Adrenal gland (tissue), 12 donors: Measurements from ENCODE around the gene MEGF11. TPM values are rescaled to one million over a fixed set of nuclear protein-coding genes. Genes with fewer than 3 reads are reported as not detected.

Experiments used
- DNase-seq, 7 donors: peaks; one replicate each; pipeline ENCODE4 v3.0.0-alpha.2; 2019 to 2020
- H3K27ac ChIP-seq, 5 donors: fragments of 200-600 bp; sonication (generic) in 4 of 5; 1 replicate in 3 of 5; 2 replicates in 2 of 5; pipeline versions ENCODE4 v1.5.1 to v1.8.0; 2016 to 2020; ENCODE audit warnings: mild to moderate bottlenecking in 1 of 5
- H3K27me3 ChIP-seq: fragments of 200-600 bp; 2 replicates; pipeline ENCODE4 v1.8.0; 2021
- H3K36me3 ChIP-seq, 2 donors: fragments of 200-600 bp; replicated peaks in 1 of 2; 1 replicate in 1 of 2; 2 replicates in 1 of 2; pipeline versions ENCODE4 v1.5.1 to v1.8.0; 2018 to 2022
- H3K4me1 ChIP-seq, 2 donors: fragments of 200-600 bp; replicated peaks in 1 of 2; 1 replicate in 1 of 2; 2 replicates in 1 of 2; pipeline versions ENCODE4 v1.5.1 to v1.8.0; 2018 to 2021
- H3K4me3 ChIP-seq, 4 donors: fragments of 200-600 bp; sonication (generic) in 3 of 4; one replicate each; pipeline ENCODE4 v1.5.1; 2016 to 2018
- H3K9me3 ChIP-seq, 3 donors: fragments of 200-600 bp; sonication (generic) in 1 of 3; replicated peaks in 1 of 3; 1 replicate in 2 of 3; 2 replicates in 1 of 3; pipeline versions ENCODE4 v1.5.1 to v1.8.0; 2016 to 2021
- POLR2A ChIP-seq, 2 donors: fragments of 450-650 bp; IDR thresholded peaks; one replicate each; pipeline ENCODE4 v1.6.1; 2017; ENCODE audit warnings: antibody characterized with exemption in 2 of 2, mild to moderate bottlenecking in 2 of 2, moderate library complexity in 1 of 2
- WGBS, 4 donors: extraction: QIAGEN DNeasy Blood & Tissue Kit in 2 of 4; methylation state at CpG; one replicate each; pipeline versions ENCODE4 v1.1.5 to v1.1.7; 2013 to 2017; 5-methylcytosine and 5-hydroxymethylcytosine counted together
- intact Hi-C, 2 donors: fragments of 100-400 bp; cut with DNase I; formaldehyde crosslinking; loops; one replicate each; pipeline versions ENCODE4 v1.14.1 to v1.15.0; 2022 to 2023
- polyA plus RNA-seq, 3 donors: library from polyadenylated mRNA; stranded (reverse); fragments of 200-250 nt in 2 of 3; fragments of 350-450 nt in 1 of 3; fragmentation: Illumina TruSeq in 1 of 3; extraction: RNeasy Lipid Tissue Mini Kit (QIAGEN cat#74804) in 1 of 3; gene quantifications; one replicate each; pipeline ENCODE4 v1.2.3, GENCODE V29; 2013 to 2014
- total RNA-seq, 9 donors: library from RNA; depleted of rRNA in 4 of 9; stranded (reverse); fragments of >200 nt in 4 of 9; fragments of 120-200 nt in 1 of 9; fragmentation: NEBNext Ultra II Directional in 1 of 9; extraction: Animal tissue kit (Norgen Biotek cat#: 25700) in 1 of 9; gene quantifications; one replicate each; pipeline versions ENCODE4 v1.1.0 to v1.2.4, GENCODE V29; 2013 to 2023
- TF ChIP-seq, protein P1 (sequence below), 6 experiments: fragments of 450-650 bp in 4 of 6; fragments of 200-600 bp in 2 of 6; sonication (generic) in 1 of 6; IDR thresholded peaks; 1 replicate in 5 of 6; 2 replicates in 1 of 6; pipeline versions ENCODE4 v1.5.1 to v1.8.0; 2016 to 2021; ENCODE audit warnings: antibody characterized with exemption in 6 of 6, mild to moderate bottlenecking in 2 of 6, moderate library complexity in 1 of 6
- donor health status: healthy with polysubstance abuse.
- donor health status: Bipolar disorder and iron deficiency.
- donor health status: DM: yes; HTN: yes; CAD: no.
- donor health status: DM: no; HTN: no; CAD: no.
- donor health status: DM: no; HTN: no; CAD: no.
- donor health status: DM: yes; HTN: yes; CAD: no.

MEGF11 gene
- total and polyA plus RNA-seq, 12 donors = 0.04 to 0.98 (median 0.14) TPM; not detected in 5

DNA sequence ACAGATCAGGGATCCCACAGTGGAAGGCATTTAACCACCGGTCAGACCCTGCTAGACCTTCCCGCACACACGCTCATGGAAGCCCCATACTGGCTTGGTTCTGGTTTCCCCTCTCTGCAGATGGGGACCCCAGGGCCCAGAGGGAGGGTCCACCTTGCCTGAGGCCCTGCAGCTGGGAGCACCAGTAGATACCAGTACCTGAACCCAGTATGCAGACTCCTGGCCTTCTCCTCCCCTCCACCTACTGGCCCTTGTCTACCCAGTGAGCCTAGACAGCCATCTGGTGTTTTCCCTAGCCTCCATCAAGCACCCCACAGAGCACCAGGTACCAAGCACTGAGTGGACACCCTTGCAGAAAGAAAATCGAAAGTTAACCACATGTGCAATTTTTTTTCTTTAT is 65.1 kb downstream of the MEGF11 start:
- H3K27me3 ChIP-seq = no peaks in the 10 kb centered on the region
- no peaks in the 10 kb centered on the region for H3K9me3 ChIP-seq
- no peaks in the 10 kb centered on the region for H3K4me1 ChIP-seq
- H3K36me3 ChIP-seq = no peaks in the 10 kb centered on the region
- TF ChIP-seq, protein P1, sequence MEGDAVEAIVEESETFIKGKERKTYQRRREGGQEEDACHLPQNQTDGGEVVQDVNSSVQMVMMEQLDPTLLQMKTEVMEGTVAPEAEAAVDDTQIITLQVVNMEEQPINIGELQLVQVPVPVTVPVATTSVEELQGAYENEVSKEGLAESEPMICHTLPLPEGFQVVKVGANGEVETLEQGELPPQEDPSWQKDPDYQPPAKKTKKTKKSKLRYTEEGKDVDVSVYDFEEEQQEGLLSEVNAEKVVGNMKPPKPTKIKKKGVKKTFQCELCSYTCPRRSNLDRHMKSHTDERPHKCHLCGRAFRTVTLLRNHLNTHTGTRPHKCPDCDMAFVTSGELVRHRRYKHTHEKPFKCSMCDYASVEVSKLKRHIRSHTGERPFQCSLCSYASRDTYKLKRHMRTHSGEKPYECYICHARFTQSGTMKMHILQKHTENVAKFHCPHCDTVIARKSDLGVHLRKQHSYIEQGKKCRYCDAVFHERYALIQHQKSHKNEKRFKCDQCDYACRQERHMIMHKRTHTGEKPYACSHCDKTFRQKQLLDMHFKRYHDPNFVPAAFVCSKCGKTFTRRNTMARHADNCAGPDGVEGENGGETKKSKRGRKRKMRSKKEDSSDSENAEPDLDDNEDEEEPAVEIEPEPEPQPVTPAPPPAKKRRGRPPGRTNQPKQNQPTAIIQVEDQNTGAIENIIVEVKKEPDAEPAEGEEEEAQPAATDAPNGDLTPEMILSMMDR (IDR thresholded peaks at IDR 0.05) = no peak
- no peak for TF ChIP-seq POLR2A (IDR thresholded peaks at IDR 0.05)
- 81 to 86% (median 82%) methylated on average over 4 of the region's 4 CpGs for WGBS, 4 donors
- intact Hi-C loops = no loop called here
- DNase-seq = no peak
- no peak overlapping the region for H3K4me3 ChIP-seq
- H3K27ac ChIP-seq = no peak overlapping the region

- Histone ChIP-seq H3K27me3 (no peaks in the 10 kb centered on the region), H3K27ac (no peak overlapping the region), H3K9me3 (no peaks in the 10 kb centered on the region), H3K36me3 (no peaks in the 10 kb centered on the region), H3K4me1 (no peaks in the 10 kb centered on the region), H3K4me3 (no peak overlapping the region)
- WGBS, 4 donors = 82 to 96% (median 86%) methylated on average over 4 to 6 of the region's 6 CpGs
- no peak for DNase-seq
- TF ChIP-seq, protein P1 (IDR thresholded peaks at IDR 0.05) = no peak
- no peak for TF ChIP-seq POLR2A (IDR thresholded peaks at IDR 0.05)
- intact Hi-C loops = no loop called here
Measured at GRCh38 chr15:66187271-66187670, 66.3 kb downstream of the MEGF11 start.

DNA sequence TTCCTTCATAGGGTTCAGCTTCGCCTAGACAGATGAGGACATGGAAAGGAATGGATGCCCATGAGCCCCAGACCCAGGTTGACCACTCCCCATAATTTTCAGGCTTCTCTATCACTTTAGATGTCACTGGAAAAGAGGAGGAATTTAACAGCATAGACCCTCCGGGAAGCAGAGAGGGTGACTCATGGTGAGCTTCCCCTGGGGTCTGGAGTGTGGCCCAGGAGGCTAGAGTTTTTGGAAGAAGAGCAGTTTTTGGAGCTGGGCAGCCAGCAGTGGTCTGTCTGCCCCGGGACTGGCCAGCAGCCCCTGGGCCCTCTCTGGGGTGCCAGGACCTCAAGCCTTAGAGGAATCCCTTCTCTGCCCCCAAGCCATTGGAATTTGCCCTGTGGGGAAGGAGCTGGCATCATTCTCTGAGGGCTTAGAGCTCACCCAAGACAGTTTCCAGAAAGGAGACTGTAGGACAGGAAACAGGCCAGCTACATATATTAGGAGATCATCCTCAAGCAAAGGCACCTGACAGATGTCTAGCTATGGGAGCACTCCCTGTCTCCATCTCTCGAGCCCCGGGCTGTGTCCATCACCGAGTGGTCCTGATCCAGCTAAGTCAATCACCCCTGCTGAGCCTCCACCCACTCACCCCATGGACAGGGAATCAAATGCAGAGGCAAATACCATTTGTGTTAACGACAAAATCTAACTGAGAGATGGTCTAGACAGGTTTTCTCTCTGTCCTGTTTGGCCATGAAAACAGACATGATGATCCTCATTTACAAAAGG is 67.3 kb downstream of the MEGF11 start:
- intact Hi-C loops = no loop called here
- DNase-seq = no peak
- Histone ChIP-seq H3K9me3 (no peaks in the 10 kb centered on the region), H3K27me3 (no peaks in the 10 kb centered on the region), H3K4me1 (no peaks in the 10 kb centered on the region), H3K36me3 (no peaks in the 10 kb centered on the region), H3K4me3 (no peak overlapping the region), H3K27ac (no peak overlapping the region)
- WGBS, 4 donors = 75 to 80% (median 78%) methylated on average over 6 to 7 of the region's 7 CpGs
- TF ChIP-seq POLR2A (IDR thresholded peaks at IDR 0.05) = no peak
- TF ChIP-seq, protein P1 (IDR thresholded peaks at IDR 0.05) = no peak

- WGBS, 4 donors = 48 to 55% (median 50%) methylated on average over 7 to 8 of the region's 8 CpGs
- intact Hi-C loops = no loop called here
- no peak for TF ChIP-seq POLR2A (IDR thresholded peaks at IDR 0.05)
- TF ChIP-seq, protein P1 (IDR thresholded peaks at IDR 0.05) = no peak
- no peaks in the 10 kb centered on the region for H3K4me1 ChIP-seq
- H3K36me3 ChIP-seq = no peaks in the 10 kb centered on the region
- H3K4me3 ChIP-seq = no peak overlapping the region
- no peak for DNase-seq
- no peak overlapping the region for H3K27ac ChIP-seq
- no peaks in the 10 kb centered on the region for H3K9me3 ChIP-seq
- no peaks in the 10 kb centered on the region for H3K27me3 ChIP-seq
Measured at GRCh38 chr15:66184936-66185790, 68.4 kb downstream of the MEGF11 start.
